Neural progenitor cell (in vitro differentiated cells): Measurements from ENCODE around the gene ADGRV1. TPM values are rescaled to one million over a fixed set of nuclear protein-coding genes. Genes with fewer than 3 reads are reported as not detected.

Experiments
- DNase-seq: peaks from one replicate; pipeline ENCODE4 v3.0.0-alpha.2; 2016; ENCODE audit warnings: low spot score
- H2AFZ ChIP-seq: fragments of 200-600 bp; sonication (generic); replicated peaks from 2 replicates; pipeline ENCODE4 v1.6.1; 2016; ENCODE audit warnings: antibody characterized with exemption
- H3F3A ChIP-seq: fragments of 200-600 bp; sonication (generic); 2 replicates; pipeline ENCODE4 v1.6.1; 2016; ENCODE audit warnings: antibody characterized with exemption, low read depth
- H3K27ac ChIP-seq: fragments of 200-600 bp; sonication (generic); 2 replicates; pipeline ENCODE4 v1.5.1; 2016; ENCODE audit warnings: mild to moderate bottlenecking
- H3K27me3 ChIP-seq: fragments of 200-600 bp; sonication (generic); 2 replicates; pipeline ENCODE4 v1.6.1; 2016; ENCODE audit warnings: mild to moderate bottlenecking, moderate library complexity
- H3K36me3 ChIP-seq: fragments of 200-600 bp; sonication (generic); 2 replicates; pipeline ENCODE4 v1.5.1; 2016
- H3K4me1 ChIP-seq: fragments of 200-600 bp; sonication (generic); 2 replicates; pipeline ENCODE4 v1.6.1; 2016; ENCODE audit warnings: mixed run types
- H3K4me2 ChIP-seq: fragments of 200-600 bp; sonication (generic); 2 replicates; pipeline ENCODE4 v1.6.1; 2016
- H3K4me3 ChIP-seq: fragments of 200-600 bp; sonication (generic); 2 replicates; pipeline ENCODE4 v1.5.1; 2016
- H3K79me2 ChIP-seq: fragments of 200-600 bp; sonication (generic); 2 replicates; pipeline ENCODE4 v1.6.1; 2016; ENCODE audit warnings: low read depth
- H3K9ac ChIP-seq: fragments of 200-600 bp; sonication (generic); 2 replicates; pipeline ENCODE4 v1.6.1; 2016
- H3K9me3 ChIP-seq: fragments of 200-600 bp; sonication (generic); 2 replicates; pipeline ENCODE4 v1.5.1; 2016; ENCODE audit warnings: low read depth
- H4K20me1 ChIP-seq: fragments of 200-600 bp; sonication (generic); 2 replicates; pipeline ENCODE4 v1.6.1; 2016; ENCODE audit warnings: low read depth
- H3K27ac Mint-ChIP-seq: 3 replicates; pipeline ENCODE4 v1.8.0; 2021; ENCODE audit warnings: mixed read lengths
- H3K27me3 Mint-ChIP-seq: 2 replicates; pipeline ENCODE4 v1.8.0; 2022; ENCODE audit warnings: low read depth, mild to moderate bottlenecking, inconsistent platforms, moderate library complexity, mixed read lengths; ENCODE audit not compliant: insufficient read depth
- H3K36me3 Mint-ChIP-seq: 3 replicates; pipeline ENCODE4 v1.8.0; 2021; ENCODE audit warnings: mixed read lengths
- H3K4me1 Mint-ChIP-seq: 3 replicates; pipeline ENCODE4 v1.8.0; 2021; ENCODE audit warnings: mixed read lengths
- H3K4me3 Mint-ChIP-seq: 3 replicates; pipeline ENCODE4 v1.8.0; 2021; ENCODE audit warnings: mild to moderate bottlenecking, moderate library complexity, mixed read lengths
- H3K9me3 Mint-ChIP-seq: 3 replicates; pipeline ENCODE4 v1.8.0; 2020; ENCODE audit warnings: mixed read lengths
- CTCF ChIP-seq: fragments of 200-600 bp; sonication (generic); IDR thresholded peaks from 2 replicates; pipeline ENCODE4 v1.5.1; 2017; ENCODE audit warnings: antibody characterized with exemption, mild to moderate bottlenecking
- EZH2 ChIP-seq: fragments of 200-600 bp; sonication (generic); IDR thresholded peaks from 2 replicates; pipeline ENCODE4 v1.6.1; 2017; ENCODE audit warnings: antibody characterized with exemption, mild to moderate bottlenecking, moderate library complexity
- EZH2phosphoT487 ChIP-seq: fragments of 200-600 bp; sonication (generic); IDR thresholded peaks from 2 replicates; pipeline ENCODE4 v1.6.1; 2017; ENCODE audit warnings: antibody characterized with exemption
- total RNA-seq: library from RNA; depleted of rRNA; stranded (reverse); fragments of >200 nt; gene quantifications from 2 replicates; pipeline ENCODE4 v1.2.3, GENCODE V29; 2015; ENCODE audit warnings: low replicate concordance

The ADGRV1 gene
- total RNA-seq, 1 donor from 2014 or later = 151 TPM

- Histone ChIP-seq H3K4me1 (peaks cover 24% of the 10 kb centered on the region), H2AFZ (peak overlapping the region; percentile 35), H3F3A (peaks cover 9% of the 10 kb centered on the region), H3K4me3 (no peak overlapping the region), H3K79me2 (peaks cover 39% of the 10 kb centered on the region), H3K9me3 (no peaks in the 10 kb centered on the region), H3K27ac (peak overlapping the region; percentile 91), H3K27me3 (no peaks in the 10 kb centered on the region), H4K20me1 (no peaks in the 10 kb centered on the region), H3K36me3 (no peaks in the 10 kb centered on the region), H3K9ac (peak overlapping the region; percentile 43), H3K4me2 (peak overlapping the region; percentile 39)
- Mint-ChIP-seq H3K4me1 (peaks cover 27% of the 10 kb centered on the region), H3K36me3 (peaks cover 10% of the 10 kb centered on the region), H3K27ac (peak overlapping the region; percentile 75), H3K4me3 (no peak overlapping the region), H3K9me3 (no peaks in the 10 kb centered on the region), H3K27me3 (peaks cover 2% of the 10 kb centered on the region)
- DNase-seq = peak; percentile 74
- TF ChIP-seq EZH2 = no peak
- TF ChIP-seq EZH2phosphoT487 = no peak
- TF ChIP-seq CTCF = no peak
Observed at GRCh38 chr5:90940227-90940995, 381.8 kb downstream of the ADGRV1 start.

- H3K4me1 ChIP-seq = peaks cover 24% of the 10 kb centered on the region
- H3K9me3 ChIP-seq = no peaks in the 10 kb centered on the region
- Mint-ChIP-seq H3K27me3 (peaks cover 2% of the 10 kb centered on the region), H3K27ac (no peak overlapping the region), H3K4me3 (no peak overlapping the region), H3K36me3 (peaks cover 14% of the 10 kb centered on the region), H3K4me1 (peaks cover 27% of the 10 kb centered on the region), H3K9me3 (no peaks in the 10 kb centered on the region)
- peaks cover 34% of the 10 kb centered on the region for H3K79me2 ChIP-seq
- no peaks in the 10 kb centered on the region for H4K20me1 ChIP-seq
- no peaks in the 10 kb centered on the region for H3K36me3 ChIP-seq
- no peak for TF ChIP-seq EZH2phosphoT487
- no peak for TF ChIP-seq CTCF
- peak overlapping the region; percentile 27 for H2AFZ ChIP-seq
- peak overlapping the region; percentile 9 for H3K9ac ChIP-seq
- peak overlapping the region; percentile 39 for H3K4me2 ChIP-seq
- H3K27me3 ChIP-seq = no peaks in the 10 kb centered on the region
- DNase-seq = no peak
- peak overlapping the region; percentile 91 for H3K27ac ChIP-seq
- H3F3A ChIP-seq = peaks cover 9% of the 10 kb centered on the region
- no peak overlapping the region for H3K4me3 ChIP-seq
Observed at GRCh38 chr5:90941002-90941720, 382.6 kb downstream of the ADGRV1 start.

GRCh38 chr5:90944116-90944515 is 385.5 kb downstream of the ADGRV1 start:
- peaks cover 24% of the 10 kb centered on the region for H3K4me1 ChIP-seq
- TF ChIP-seq CTCF = no peak
- TF ChIP-seq EZH2 = no peak
- TF ChIP-seq EZH2phosphoT487 = no peak
- H3K4me1 Mint-ChIP-seq = peaks cover 24% of the 10 kb centered on the region
- peaks cover 2% of the 10 kb centered on the region for H3K27me3 Mint-ChIP-seq
- no peak overlapping the region for H2AFZ ChIP-seq
- no peak overlapping the region for H3K27ac ChIP-seq
- H3K9me3 ChIP-seq = no peaks in the 10 kb centered on the region
- H3K27me3 ChIP-seq = no peaks in the 10 kb centered on the region
- peaks cover 14% of the 10 kb centered on the region for H3K79me2 ChIP-seq
- no peak overlapping the region for H3K27ac Mint-ChIP-seq
- H3K4me2 ChIP-seq = no peak overlapping the region
- peaks cover 11% of the 10 kb centered on the region for H3K36me3 Mint-ChIP-seq
- no peaks in the 10 kb centered on the region for H3K9me3 Mint-ChIP-seq
- H3F3A ChIP-seq = peaks cover 9% of the 10 kb centered on the region
- no peaks in the 10 kb centered on the region for H4K20me1 ChIP-seq
- no peak for DNase-seq
- H3K4me3 Mint-ChIP-seq = no peak overlapping the region
- no peak overlapping the region for H3K9ac ChIP-seq
- H3K36me3 ChIP-seq = no peaks in the 10 kb centered on the region
- H3K4me3 ChIP-seq = no peak overlapping the region
